NCI-H1417 treated with DMSO at 0.1 percent for 48 hours (cell line): ENCODE measurements around the gene MYO5B.

ENCODE experiments used
- DNase-seq: peaks from one replicate; lab custom pipeline; 2025; lab: John Stamatoyannopoulos, UW

MYO5B gene

DNA sequence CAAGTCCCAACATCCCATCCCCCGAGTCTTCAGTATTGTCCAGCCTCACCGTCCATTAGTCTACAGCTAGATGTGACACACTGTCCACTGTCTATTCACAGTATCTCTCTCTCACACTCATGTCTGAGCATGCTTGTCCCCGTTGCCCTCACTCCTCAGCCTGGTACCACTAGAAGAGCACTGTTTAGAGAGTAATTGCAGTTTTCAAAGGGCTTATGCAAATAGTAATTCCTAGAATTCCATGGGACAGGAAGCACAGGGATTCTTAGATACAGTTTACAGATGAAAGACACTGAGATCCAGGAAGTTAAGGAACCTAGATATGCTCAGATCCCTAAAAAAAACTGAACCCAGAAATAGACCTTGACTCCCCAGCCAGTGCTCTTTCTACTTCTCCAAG lies 125.5 kb downstream of the MYO5B start:
- DNase-seq = no peak

DNA sequence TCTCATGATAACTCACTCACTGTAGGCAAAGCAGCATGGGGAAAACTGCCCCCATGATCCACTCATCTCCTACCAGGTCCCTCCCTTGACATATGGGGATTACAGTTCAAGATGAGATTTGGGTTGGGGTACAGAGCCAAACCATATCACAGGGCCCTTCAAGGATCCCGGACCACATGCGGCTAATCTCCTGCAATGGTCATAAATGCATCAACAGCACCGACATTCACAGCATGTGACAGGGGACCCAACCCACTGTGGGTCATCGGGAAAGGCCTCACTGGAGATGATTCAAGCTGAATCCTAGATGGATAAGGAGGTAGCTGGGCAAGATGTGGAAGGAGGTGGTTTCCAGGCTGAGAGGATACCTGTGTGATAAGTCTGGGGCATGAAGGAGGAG lies 129.4 kb downstream of the MYO5B start:
- DNase-seq = no peak

DNA sequence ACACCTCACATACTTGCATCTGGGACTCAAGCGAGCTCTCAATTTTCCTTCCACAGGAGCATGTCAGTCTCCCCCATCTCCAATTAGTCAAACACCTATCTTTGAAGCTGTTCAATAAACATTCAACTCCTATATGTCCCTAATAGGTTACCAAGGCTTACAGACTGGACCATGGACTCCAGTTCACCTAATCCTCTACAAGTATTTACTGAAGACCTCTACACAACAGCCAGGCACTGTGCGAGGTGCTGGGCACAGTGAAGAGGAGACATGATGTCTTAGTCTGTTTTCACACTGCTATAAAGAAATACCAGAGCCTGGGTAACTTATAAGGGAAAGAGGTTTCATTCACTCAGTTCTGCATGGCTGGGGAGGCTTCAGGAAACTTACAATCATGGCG lies 129.9 kb downstream of the MYO5B start:
- DNase-seq = no peak

DNA sequence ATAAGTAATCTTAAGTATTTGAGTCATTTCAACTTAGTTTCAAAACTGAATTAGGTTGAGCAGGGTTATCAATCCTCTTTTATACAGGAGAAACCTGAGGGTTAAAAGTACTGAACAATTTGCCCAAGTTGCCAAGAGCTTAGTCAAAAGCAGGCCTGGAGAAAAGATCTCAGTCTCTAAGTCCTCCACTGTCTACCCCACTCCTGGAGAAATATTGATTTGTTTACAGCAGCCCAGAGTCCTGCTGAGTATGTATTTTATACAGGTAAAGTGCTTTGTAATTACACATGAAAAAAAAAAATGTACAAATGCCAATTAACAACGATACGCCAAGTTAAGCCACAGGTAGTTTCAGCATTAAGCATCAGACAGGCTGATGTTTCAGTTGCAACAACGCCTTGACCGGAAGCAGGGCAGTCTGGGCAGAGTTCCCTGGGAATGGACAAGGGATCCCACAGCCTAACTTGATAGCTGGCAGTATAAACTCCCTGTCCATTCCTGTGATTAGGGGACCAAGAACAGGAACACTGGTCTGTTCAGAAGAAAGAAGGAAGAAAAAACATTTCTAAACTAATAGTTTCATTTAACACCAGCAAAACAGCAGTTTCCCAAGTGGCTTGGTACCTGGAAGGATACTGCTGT lies 132.9 kb downstream of the MYO5B start:
- no peak for DNase-seq

GRCh38 chr18:50060822-50061221 lies 134.1 kb downstream of the MYO5B start:
- no peak for DNase-seq

- DNase-seq = no peak
Observed at GRCh38 chr18:50058731-50059130, 136.2 kb downstream of the MYO5B start.

DNA sequence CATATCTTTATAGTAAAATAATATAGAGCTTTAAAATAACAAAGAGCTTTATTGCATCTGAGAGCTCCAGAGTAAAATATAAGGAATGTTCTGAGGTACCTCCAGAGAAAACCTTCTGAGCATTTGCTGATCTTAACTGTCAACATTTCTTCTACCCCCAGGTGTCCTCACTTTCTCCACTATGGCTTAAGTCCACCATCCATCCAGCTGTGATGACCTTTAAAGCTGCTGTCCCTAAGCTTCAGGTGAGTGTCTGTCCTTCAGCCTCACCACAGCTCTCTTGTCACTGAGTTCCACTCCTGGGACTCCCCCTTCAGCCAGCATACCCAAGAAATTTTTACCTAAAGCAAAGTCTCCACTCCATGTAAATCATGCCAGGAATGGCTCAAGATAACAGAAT lies 137.9 kb downstream of the MYO5B start:
- DNase-seq = no peak

DNA sequence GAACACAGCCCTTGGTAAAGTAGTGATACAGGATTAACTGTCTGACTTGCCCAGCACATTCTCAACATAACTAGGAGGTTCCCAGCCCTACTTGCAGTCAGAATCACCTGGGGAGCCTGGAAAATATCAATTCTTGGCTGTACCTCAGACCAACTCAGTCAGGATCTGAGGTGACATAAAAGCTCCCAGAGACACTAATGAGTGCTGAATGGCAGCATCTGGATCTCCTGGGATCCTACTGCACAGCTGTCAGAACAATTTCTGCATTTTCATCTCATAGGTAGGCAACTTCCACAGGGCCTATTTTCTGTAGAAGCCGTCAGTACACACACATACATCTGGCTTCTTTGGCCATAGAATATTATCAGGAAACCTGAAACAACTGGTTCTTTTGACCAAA lies 138.8 kb downstream of the MYO5B start:
- DNase-seq = no peak

DNA sequence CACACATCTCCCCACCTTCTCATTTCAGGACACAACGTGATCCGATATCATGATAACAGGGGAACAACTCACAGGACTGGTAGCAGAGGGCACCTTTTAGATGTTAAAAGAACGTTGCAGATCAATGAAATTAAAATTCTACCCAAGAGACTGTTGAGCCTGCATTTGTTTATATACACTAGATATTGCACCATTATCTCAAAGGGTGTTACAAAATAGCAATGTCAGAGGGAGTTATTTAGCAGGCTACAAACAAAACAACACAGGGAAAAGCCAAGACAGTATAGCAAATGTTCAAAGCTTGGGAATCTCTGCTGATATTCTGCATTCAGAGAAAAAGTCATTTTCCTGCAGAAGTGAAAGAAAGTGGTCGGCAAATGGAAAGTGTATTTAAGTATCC lies 139.5 kb downstream of the MYO5B start:
- DNase-seq = no peak

- no peak for DNase-seq
Observed at GRCh38 chr18:50053111-50053510, 141.8 kb downstream of the MYO5B start.

- no peak for DNase-seq
Observed at GRCh38 chr18:50051288-50051687, 143.7 kb downstream of the MYO5B start.

- DNase-seq = no peak
Observed at GRCh38 chr18:50045126-50045525, 149.8 kb downstream of the MYO5B start.

- DNase-seq = no peak
Observed at GRCh38 chr18:50044402-50044801, 150.5 kb downstream of the MYO5B start.

DNA sequence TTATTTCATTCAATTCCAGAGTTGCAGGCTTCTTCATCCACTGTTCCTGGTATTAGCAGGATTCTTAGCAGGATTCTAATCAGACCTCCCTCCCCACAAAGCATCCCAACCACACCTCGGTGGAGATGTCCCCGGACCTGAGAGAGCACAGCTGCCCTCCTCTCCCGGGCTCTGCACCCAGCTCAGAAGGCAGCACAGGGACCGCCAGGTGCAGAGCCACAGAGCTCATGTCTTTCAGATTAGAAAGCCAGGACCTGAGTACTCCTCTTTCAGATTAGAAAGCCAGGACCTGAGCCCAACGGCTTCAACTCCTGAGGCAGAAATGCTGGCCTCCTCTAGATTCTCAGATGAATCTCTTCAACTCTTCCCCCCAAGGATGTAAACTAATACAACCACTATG lies 152.3 kb downstream of the MYO5B start:
- DNase-seq = no peak

DNA sequence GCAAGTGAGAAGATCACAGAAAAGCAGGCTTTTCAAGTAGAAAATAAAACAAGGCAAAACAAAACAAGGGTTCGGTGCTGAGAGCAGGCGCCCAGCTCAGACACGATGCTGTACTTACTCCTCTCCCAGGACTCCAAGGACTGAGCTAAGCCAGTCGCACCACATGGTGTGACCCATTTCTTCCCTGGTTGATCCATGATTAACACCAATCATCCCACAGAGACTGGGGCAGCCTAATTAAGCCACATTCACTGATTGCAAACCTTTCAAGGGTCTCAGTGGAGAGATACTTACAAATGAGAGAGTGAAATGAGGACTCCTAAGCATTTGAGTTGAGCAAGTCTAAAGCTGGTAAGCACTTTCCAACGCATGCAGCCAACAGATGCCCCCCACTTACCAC lies 155.2 kb downstream of the MYO5B start:
- no peak for DNase-seq

DNA sequence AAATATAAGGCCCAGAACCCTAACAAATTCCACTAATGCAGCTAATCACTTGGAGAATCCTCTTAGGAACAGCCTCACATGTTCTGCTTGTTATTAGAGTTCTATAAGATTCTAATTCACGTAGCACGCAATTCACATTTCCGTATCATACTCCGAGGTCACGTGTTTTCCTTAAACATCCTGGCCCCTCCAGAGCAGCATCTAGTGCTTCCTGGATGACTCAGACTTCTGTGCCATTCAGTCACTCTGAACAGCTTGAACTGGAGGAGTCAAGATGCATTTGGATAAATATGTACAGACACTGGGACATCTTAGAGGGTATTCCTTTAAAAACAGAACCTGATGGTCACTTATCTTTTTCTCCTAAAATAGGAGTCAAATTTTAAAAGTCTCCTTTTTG lies 156.5 kb downstream of the MYO5B start:
- no peak for DNase-seq

DNA sequence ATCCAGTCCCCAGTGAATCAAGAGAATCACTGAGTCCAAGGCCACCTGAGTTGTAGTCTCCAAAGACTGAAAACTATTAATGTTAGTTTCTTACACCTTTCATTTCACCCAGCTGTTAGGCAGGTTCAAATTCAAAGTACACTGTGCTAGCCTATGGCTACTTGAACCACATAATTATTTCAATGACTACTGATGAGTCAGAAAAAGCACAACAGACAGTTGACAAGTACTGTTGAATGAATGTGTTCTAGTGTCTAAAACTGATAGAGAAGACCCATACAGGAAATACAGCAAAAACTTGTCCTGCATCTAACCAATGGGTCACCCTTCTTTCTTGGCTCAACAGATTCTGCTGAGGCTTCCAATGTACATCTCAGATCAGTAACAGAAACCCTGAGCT lies 160.9 kb downstream of the MYO5B start:
- DNase-seq = no peak

GRCh38 chr18:50033004-50033403 lies 161.9 kb downstream of the MYO5B start:
- no peak for DNase-seq

DNA sequence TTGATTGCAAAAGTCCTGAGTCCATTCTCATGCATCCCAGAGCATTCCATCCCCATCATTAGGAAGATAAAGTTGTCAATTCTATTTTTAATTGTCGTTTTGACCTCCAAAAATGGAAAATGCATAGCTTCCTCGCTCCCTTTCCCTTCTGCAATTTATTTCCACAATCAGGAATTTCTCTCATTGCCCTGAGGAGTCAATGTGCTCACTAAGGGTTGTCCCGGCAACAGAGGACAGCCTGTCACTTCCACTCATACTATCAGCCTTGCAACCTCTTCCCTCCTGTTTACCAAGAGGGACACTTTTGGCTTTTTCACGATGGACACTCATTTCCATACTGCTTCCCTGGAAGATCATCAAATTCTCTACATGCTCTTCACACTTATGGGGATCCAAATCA lies 164.8 kb downstream of the MYO5B start:
- no peak for DNase-seq

- DNase-seq = peak; percentile 60
Observed at GRCh38 chr18:50027996-50028395, 167.0 kb downstream of the MYO5B start.

DNA sequence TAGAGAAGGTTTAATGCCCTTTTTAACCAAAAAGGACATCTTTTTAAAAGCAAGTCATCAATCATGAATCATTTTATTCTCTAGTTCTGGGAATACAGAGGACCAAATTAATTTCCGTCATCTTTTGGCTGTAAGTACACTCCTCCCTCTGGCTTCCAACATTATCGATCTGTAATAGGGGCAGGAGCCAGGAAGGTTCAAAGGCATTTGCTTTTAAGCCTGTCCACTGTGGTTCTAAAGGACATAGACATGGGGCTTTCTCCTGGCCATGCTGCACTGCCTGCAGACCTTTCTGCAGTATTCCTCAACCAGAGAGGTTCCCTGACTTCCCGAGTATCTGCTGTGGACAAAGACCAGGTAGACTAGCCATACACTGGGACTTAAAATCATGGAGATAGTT lies 170.5 kb downstream of the MYO5B start:
- no peak for DNase-seq

- no peak for DNase-seq
Observed at GRCh38 chr18:50022985-50023384, 172.0 kb downstream of the MYO5B start.

DNA sequence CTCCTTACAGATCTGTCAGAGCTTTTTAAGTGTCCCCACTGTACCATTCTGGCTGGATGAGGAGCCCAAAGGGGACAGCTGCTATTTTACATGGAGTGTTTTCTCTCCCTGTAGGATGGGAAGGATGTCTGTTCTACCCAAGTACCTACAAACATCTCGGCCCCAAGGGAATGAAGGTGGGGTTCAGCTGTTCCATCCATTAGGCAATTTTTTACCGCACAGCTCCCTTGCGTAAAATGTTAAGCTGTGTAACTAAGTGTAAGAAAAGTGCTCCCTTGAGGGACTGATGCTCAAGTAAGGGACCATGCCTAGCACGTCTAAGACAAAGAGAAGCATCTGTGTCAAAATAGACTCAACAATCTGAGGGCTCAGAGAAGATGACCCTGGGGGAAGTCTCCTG lies 180.3 kb downstream of the MYO5B start:
- no peak for DNase-seq

- no peak for DNase-seq
Observed at GRCh38 chr18:50013363-50014138, 181.4 kb downstream of the MYO5B start.
